Measurements from ENCODE around the gene APMAP.
"Not testable (repeated sequence)": the region's sequence is repeated elsewhere in the genome, so short reads cannot be mapped to it uniquely, and the experiment has no call there.

Gene APMAP

GRCh38 chr20:24930724-24931688, 61.5 kb downstream of the APMAP start:
- H3K36me3 ChIP-seq (replicated peaks; ENCODE audit: insufficient read depth, low read length); H3K27me3 ChIP-seq (replicated peaks; ENCODE audit: insufficient read depth, low read length); H4K20me1 ChIP-seq (ENCODE audit: insufficient read depth, low read length); H3K4me3 ChIP-seq (ENCODE audit: low read length); H3K79me2 ChIP-seq (ENCODE audit: low read length); DNase-seq; H3F3A ChIP-seq (ENCODE audit: insufficient read depth, low read length); H3K9me3 ChIP-seq (replicated peaks; ENCODE audit: insufficient read depth, low read length); H3K9me2 ChIP-seq (replicated peaks; ENCODE audit: insufficient read depth, low read length); H3K9ac ChIP-seq (ENCODE audit: low read length): not testable (repeated sequence)
- Histone ChIP-seq H3K4me1 (ENCODE audit: low read length) (peaks cover 30% of the 10 kb centered on the region), H2AFZ (ENCODE audit: low read length) (peak overlapping the region; percentile 88), H3K4me2 (ENCODE audit: low read depth, low read length) (peak overlapping the region; percentile 62), H3K27ac (ENCODE audit: low read length) (peak overlapping the region; percentile 37; the same call in 1 of the 2 replicates)
- TF ChIP-seq, protein P1, sequence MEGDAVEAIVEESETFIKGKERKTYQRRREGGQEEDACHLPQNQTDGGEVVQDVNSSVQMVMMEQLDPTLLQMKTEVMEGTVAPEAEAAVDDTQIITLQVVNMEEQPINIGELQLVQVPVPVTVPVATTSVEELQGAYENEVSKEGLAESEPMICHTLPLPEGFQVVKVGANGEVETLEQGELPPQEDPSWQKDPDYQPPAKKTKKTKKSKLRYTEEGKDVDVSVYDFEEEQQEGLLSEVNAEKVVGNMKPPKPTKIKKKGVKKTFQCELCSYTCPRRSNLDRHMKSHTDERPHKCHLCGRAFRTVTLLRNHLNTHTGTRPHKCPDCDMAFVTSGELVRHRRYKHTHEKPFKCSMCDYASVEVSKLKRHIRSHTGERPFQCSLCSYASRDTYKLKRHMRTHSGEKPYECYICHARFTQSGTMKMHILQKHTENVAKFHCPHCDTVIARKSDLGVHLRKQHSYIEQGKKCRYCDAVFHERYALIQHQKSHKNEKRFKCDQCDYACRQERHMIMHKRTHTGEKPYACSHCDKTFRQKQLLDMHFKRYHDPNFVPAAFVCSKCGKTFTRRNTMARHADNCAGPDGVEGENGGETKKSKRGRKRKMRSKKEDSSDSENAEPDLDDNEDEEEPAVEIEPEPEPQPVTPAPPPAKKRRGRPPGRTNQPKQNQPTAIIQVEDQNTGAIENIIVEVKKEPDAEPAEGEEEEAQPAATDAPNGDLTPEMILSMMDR (IDR thresholded peaks at IDR 0.05; ENCODE audit: low read length) = peak; percentile 53

GRCh38 chr20:24929867-24930723, 62.5 kb downstream of the APMAP start:
- H3K4me1 ChIP-seq (ENCODE audit: low read length) = peaks cover 30% of the 10 kb centered on the region
- not testable (repeated sequence) for H3K9me3 ChIP-seq (replicated peaks; ENCODE audit: insufficient read depth, low read length); DNase-seq; H3K79me2 ChIP-seq (ENCODE audit: low read length); H3F3A ChIP-seq (ENCODE audit: insufficient read depth, low read length); H2AFZ ChIP-seq (ENCODE audit: low read length); H4K20me1 ChIP-seq (ENCODE audit: insufficient read depth, low read length); H3K36me3 ChIP-seq (replicated peaks; ENCODE audit: insufficient read depth, low read length); H3K4me2 ChIP-seq (ENCODE audit: low read depth, low read length); H3K27me3 ChIP-seq (replicated peaks; ENCODE audit: insufficient read depth, low read length); H3K27ac ChIP-seq (ENCODE audit: low read length); H3K9me2 ChIP-seq (replicated peaks; ENCODE audit: insufficient read depth, low read length); H3K4me3 ChIP-seq (ENCODE audit: low read length); H3K9ac ChIP-seq (ENCODE audit: low read length)

- not testable (repeated sequence) for H3K9ac ChIP-seq (ENCODE audit: low read length); H3F3A ChIP-seq (ENCODE audit: insufficient read depth, low read length); H3K27ac ChIP-seq (ENCODE audit: low read length); H3K79me2 ChIP-seq (ENCODE audit: low read length); H3K9me2 ChIP-seq (replicated peaks; ENCODE audit: insufficient read depth, low read length); H3K4me2 ChIP-seq (ENCODE audit: low read depth, low read length); H4K20me1 ChIP-seq (ENCODE audit: insufficient read depth, low read length); H3K9me3 ChIP-seq (replicated peaks; ENCODE audit: insufficient read depth, low read length); H3K4me3 ChIP-seq (ENCODE audit: low read length); H2AFZ ChIP-seq (ENCODE audit: low read length); H3K27me3 ChIP-seq (replicated peaks; ENCODE audit: insufficient read depth, low read length); H3K36me3 ChIP-seq (replicated peaks; ENCODE audit: insufficient read depth, low read length); DNase-seq
- peaks cover 28% of the 10 kb centered on the region for H3K4me1 ChIP-seq (ENCODE audit: low read length)
Observed at GRCh38 chr20:24929259-24929658, 63.3 kb downstream of the APMAP start.

DNA sequence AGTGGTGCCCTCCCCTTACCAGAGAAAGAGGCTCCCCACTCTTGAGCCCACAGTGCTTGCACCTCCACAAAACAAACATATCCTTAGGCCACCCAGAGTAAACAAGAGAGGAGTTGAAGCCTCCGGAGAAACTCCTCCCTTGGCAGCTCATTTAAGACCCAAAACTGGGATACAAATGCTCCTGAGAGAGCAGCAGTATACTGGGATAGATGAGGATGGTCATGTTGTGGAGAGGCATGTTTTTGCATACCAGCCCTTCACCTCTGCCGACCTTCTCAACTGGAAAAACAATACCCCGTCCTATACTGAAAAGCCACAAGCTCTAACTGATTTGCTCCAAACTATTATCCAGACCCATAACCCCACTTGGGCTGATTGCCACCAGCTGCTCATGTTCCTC, 71.8 kb downstream of the APMAP start:
- not testable (repeated sequence) for H3K9ac ChIP-seq (ENCODE audit: low read length); H3K9me2 ChIP-seq (replicated peaks; ENCODE audit: insufficient read depth, low read length); H2AFZ ChIP-seq (ENCODE audit: low read length); H3K79me2 ChIP-seq (ENCODE audit: low read length); DNase-seq; H3K27ac ChIP-seq (ENCODE audit: low read length); H3K4me3 ChIP-seq (ENCODE audit: low read length); H3K36me3 ChIP-seq (replicated peaks; ENCODE audit: insufficient read depth, low read length); H3K4me2 ChIP-seq (ENCODE audit: low read depth, low read length); H4K20me1 ChIP-seq (ENCODE audit: insufficient read depth, low read length); H3K27me3 ChIP-seq (replicated peaks; ENCODE audit: insufficient read depth, low read length); H3F3A ChIP-seq (ENCODE audit: insufficient read depth, low read length); H3K9me3 ChIP-seq (replicated peaks; ENCODE audit: insufficient read depth, low read length)
- peaks cover 17% of the 10 kb centered on the region for H3K4me1 ChIP-seq (ENCODE audit: low read length)

DNA sequence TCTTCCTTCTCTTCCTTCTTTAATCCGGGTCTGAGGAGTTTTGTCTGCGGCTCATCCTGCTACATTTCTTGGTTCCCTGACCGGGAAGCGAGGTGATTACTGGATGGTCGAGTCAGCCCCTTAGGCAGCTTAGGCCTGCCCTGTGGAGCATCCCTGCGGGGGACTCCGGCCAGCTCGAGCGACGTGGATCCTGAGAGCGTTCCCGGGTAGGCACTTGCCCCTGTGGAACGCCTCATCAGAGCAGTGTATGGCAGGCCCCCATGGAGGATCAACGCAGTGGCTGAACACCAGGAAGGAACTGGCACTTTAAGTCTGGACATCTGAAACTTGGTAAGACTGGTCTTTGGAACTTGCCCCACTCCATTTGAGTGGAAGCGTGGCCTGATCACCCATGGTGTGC, 72.9 kb downstream of the APMAP start:
- H3F3A ChIP-seq (ENCODE audit: insufficient read depth, low read length); H3K27me3 ChIP-seq (replicated peaks; ENCODE audit: insufficient read depth, low read length); H2AFZ ChIP-seq (ENCODE audit: low read length); H3K9me2 ChIP-seq (replicated peaks; ENCODE audit: insufficient read depth, low read length); H3K79me2 ChIP-seq (ENCODE audit: low read length); H3K27ac ChIP-seq (ENCODE audit: low read length); H3K9ac ChIP-seq (ENCODE audit: low read length); DNase-seq; H4K20me1 ChIP-seq (ENCODE audit: insufficient read depth, low read length); H3K4me2 ChIP-seq (ENCODE audit: low read depth, low read length); H3K4me3 ChIP-seq (ENCODE audit: low read length); H3K9me3 ChIP-seq (replicated peaks; ENCODE audit: insufficient read depth, low read length); H3K36me3 ChIP-seq (replicated peaks; ENCODE audit: insufficient read depth, low read length): not testable (repeated sequence)
- peaks cover 17% of the 10 kb centered on the region for H3K4me1 ChIP-seq (ENCODE audit: low read length)
